Measurements from ENCODE around the gene RAB3IL1.

GRCh38 chr11:61955422-61956135 is 38.2 kb upstream of the RAB3IL1 start:
- no peak for TF ChIP-seq ETV6 (CRISPR knock-in tag; conservative IDR thresholded peaks at IDR 0.05)
- TF ChIP-seq ESRRA (CRISPR knock-in tag; IDR thresholded peaks at IDR 0.05; ENCODE audit: low read depth): no peak
- TF ChIP-seq POLR2A (IDR thresholded peaks at IDR 0.05; ENCODE audit: insufficient read depth in 1 of 2, low read depth in 2 of 2, low read length in 2 of 2): no peak
- TF ChIP-seq NFKBIZ (CRISPR knock-in tag; IDR thresholded peaks at IDR 0.05): no peak
- TF ChIP-seq IKZF4 (CRISPR knock-in tag; IDR thresholded peaks at IDR 0.05; ENCODE audit: borderline replicate concordance, low read depth, not compliant biosample characterization): no peak
- TF ChIP-seq REST (IDR thresholded peaks at IDR 0.05; ENCODE audit: borderline replicate concordance in 1 of 2, low read depth in 1 of 2, low read length in 2 of 2): no peak
- TF ChIP-seq ZBTB7A (CRISPR knock-in tag; IDR thresholded peaks at IDR 0.05): no peak
- TF ChIP-seq ZNF230 (CRISPR knock-in tag; IDR thresholded peaks at IDR 0.05): no peak
- TF ChIP-seq JUNB (CRISPR knock-in tag; IDR thresholded peaks at IDR 0.05; ENCODE audit: borderline replicate concordance): no peak
- no peak for TF ChIP-seq MLX (CRISPR knock-in tag; IDR thresholded peaks at IDR 0.05)
- no peak for TF ChIP-seq ZSCAN25 (CRISPR knock-in tag; IDR thresholded peaks at IDR 0.05)
- no peak for TF ChIP-seq NR3C1 (CRISPR knock-in tag; IDR thresholded peaks at IDR 0.05)
- no peak for TF ChIP-seq ZNF670 (CRISPR knock-in tag; IDR thresholded peaks at IDR 0.05; ENCODE audit: borderline replicate concordance)
- no peak for TF ChIP-seq ZC3H4 (CRISPR knock-in tag; IDR thresholded peaks at IDR 0.05; ENCODE audit: borderline replicate concordance)
